Karpas-422 (cell line): ENCODE data around the gene EHBP1. TPM values are rescaled to one million over a fixed set of nuclear protein-coding genes. Genes with fewer than 3 reads are reported as not detected.
A peak's percentile ranks its signal among the peaks of the same experiment; 100 is the strongest.

Experiments used
- DNase-seq: peaks from one replicate; pipeline ENCODE4 v3.0.0-alpha.2; 2015
- H2AFZ ChIP-seq: fragments of 200-600 bp; sonication (generic); 2 replicates; pipeline ENCODE4 v1.6.1; 2014; ENCODE audit warnings: antibody characterized with exemption, low read length, mixed read lengths
- H3K27ac ChIP-seq: fragments of 200-600 bp; sonication (generic); 2 replicates; pipeline ENCODE4 v1.5.1; 2014; ENCODE audit warnings: mild to moderate bottlenecking, low read length, moderate library complexity
- H3K27me3 ChIP-seq: fragments of 200-600 bp; sonication (generic); 2 replicates; pipeline ENCODE4 v1.6.1; 2014; ENCODE audit warnings: low read length, mixed read lengths
- H3K36me3 ChIP-seq: fragments of 200-600 bp; sonication (generic); 2 replicates; pipeline ENCODE4 v1.6.1; 2014; ENCODE audit warnings: low read length, mixed read lengths; ENCODE audit not compliant: insufficient read depth
- H3K4me1 ChIP-seq: fragments of 200-600 bp; sonication (generic); 2 replicates; pipeline ENCODE4 v1.6.1; 2014; ENCODE audit warnings: mild to moderate bottlenecking, low read length, mixed read lengths
- H3K4me2 ChIP-seq: fragments of 200-600 bp; sonication (generic); 2 replicates; pipeline ENCODE4 v1.6.1; 2014; ENCODE audit warnings: low read length, low read depth, mild to moderate bottlenecking; ENCODE audit not compliant: poor library complexity, severe bottlenecking
- H3K4me3 ChIP-seq: fragments of 200-600 bp; sonication (generic); 2 replicates; pipeline ENCODE4 v1.5.1; 2014; ENCODE audit warnings: mild to moderate bottlenecking, antibody characterized with exemption, low read length, mixed read lengths
- H3K79me2 ChIP-seq: fragments of 200-600 bp; sonication (generic); 2 replicates; pipeline ENCODE4 v1.6.1; 2014; ENCODE audit warnings: mild to moderate bottlenecking, low read length, mixed read lengths
- H3K9ac ChIP-seq: fragments of 200-600 bp; sonication (generic); 2 replicates; pipeline ENCODE4 v1.6.0; 2014; ENCODE audit warnings: low read length
- H3K9me2 ChIP-seq: fragments of 200-600 bp; sonication (generic), shearing (Covaris generic); replicated peaks from 2 replicates; pipeline ENCODE4 v1.6.0; 2014; ENCODE audit warnings: mild to moderate bottlenecking, low read length, moderate library complexity; ENCODE audit not compliant: insufficient read depth
- H3K9me3 ChIP-seq: fragments of 300-700, 200-600 bp; sonication (generic); 2 replicates; pipeline ENCODE4 v1.6.1; 2014; ENCODE audit warnings: low read length, mixed read lengths
- H4K20me1 ChIP-seq: fragments of 200-600 bp; sonication (generic); 2 replicates; pipeline ENCODE4 v1.6.1; 2014; ENCODE audit warnings: mild to moderate bottlenecking, antibody characterized with exemption, low read length, low read depth; ENCODE audit not compliant: insufficient read depth
- total RNA-seq: library from RNA; depleted of rRNA; stranded (reverse); fragments of >200 nt; shearing (Covaris generic); gene quantifications from 2 replicates; pipeline ENCODE4 v1.2.3, GENCODE V29; 2014; ENCODE audit warnings: low replicate concordance

Gene EHBP1
- total RNA-seq, 1 experiment from 2014 or later: 32.2 TPM

DNA sequence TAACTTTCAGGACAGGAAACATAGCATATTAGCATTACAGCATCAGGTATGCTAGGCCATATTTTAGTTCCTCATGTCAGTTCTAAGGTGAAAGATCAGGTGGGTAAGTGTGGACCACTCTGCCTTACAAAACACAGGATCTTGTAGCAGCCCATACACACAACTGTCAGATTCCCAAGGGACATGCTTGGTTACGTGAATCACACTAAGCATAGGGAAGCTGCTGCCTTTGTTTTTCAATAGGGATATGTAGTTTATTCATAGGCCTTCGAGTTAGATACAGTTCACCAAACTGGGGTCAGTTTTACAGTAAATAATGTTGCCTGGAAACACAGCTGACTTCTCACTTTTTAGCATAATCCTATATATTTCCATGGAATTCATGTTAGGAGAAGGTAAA lies 229.0 kb downstream of the EHBP1 start:
- Histone ChIP-seq H3K4me1 (peaks cover 3% of the 10 kb centered on the region; the same call in 1 of the 2 replicates), H3K4me3 (no peak overlapping the region), H3K9ac (no peak overlapping the region), H2AFZ (no peak overlapping the region), H3K4me2 (no peak overlapping the region), H3K27me3 (no peaks in the 10 kb centered on the region), H3K36me3 (no peaks in the 10 kb centered on the region), H3K79me2 (no peaks in the 10 kb centered on the region), H3K9me2 (0 out of 2 replicates have a peak, but pooled peaks cover 8% of the 10 kb centered on the region), H3K9me3 (no peaks in the 10 kb centered on the region), H4K20me1 (no peaks in the 10 kb centered on the region), H3K27ac (no peak overlapping the region)
- DNase-seq: no peak

DNA sequence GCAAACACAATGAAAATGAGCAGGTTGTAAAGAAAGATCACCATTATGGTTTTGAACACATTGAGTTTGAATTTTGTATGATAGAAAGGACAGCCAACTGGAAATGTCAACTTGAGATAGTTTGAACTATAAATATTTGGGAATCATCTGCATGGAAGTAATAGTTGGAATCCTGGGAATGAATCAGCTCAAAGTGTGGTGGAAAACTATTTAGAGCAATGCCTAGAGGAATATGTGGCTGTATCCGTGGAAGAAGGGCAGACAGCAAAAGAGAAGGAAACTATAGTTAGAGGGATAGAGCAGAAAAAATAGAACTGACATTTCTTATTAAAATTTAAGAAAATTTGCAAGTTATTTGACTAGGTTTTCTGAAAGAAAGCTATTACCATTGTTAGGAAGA lies 232.6 kb downstream of the EHBP1 start:
- no peak overlapping the region for H3K9ac ChIP-seq
- no peaks in the 10 kb centered on the region for H3K9me3 ChIP-seq
- no peak for DNase-seq
- H4K20me1 ChIP-seq: no peaks in the 10 kb centered on the region
- peaks cover 3% of the 10 kb centered on the region; the same call in 1 of the 2 replicates for H3K4me1 ChIP-seq
- no peak overlapping the region for H3K4me2 ChIP-seq
- H3K79me2 ChIP-seq: peaks cover 4% of the 10 kb centered on the region; the same call in 1 of the 2 replicates
- H3K4me3 ChIP-seq: no peak overlapping the region
- no peaks in the 10 kb centered on the region for H3K27me3 ChIP-seq
- H3K36me3 ChIP-seq: no peaks in the 10 kb centered on the region
- no peak overlapping the region for H3K27ac ChIP-seq
- H3K9me2 ChIP-seq: 0 out of 2 replicates have a peak, but pooled peaks cover 8% of the 10 kb centered on the region
- no peak overlapping the region for H2AFZ ChIP-seq

DNA sequence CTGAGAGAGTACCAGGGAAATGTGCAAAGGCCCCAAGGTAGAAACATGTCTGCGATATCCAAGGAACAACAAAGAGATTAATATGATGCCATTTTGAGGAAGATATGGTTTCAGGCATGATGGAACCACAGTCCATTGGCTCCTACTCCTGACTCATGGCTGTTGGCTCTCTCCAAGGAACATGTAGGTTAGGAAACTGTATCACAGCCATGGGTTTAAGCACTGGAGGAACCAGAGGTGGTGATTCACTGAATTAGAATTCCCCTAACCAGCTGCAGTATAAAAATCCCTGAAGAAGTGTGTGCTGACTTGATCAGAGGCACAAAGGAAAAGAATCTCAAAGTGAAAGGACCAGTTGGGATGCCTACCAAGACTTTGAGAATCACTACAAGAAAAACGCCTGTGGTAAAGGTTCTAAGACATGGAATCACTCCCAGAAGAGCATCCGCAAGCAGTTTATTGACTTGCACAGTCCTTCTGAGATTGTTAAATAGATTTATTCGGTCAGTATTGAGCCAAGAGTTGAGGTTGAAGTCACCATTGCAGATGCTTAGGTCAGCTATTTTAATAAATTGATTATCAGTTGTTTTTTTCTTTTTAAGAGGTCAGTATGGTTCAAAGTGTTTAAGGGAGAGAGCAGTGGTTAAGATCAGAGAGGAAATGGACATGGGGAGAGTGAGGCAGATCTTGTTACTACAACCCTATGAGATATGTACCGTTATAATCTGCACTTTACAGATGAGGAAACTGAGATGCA lies 234.4 kb downstream of the EHBP1 start:
- no peak overlapping the region for H3K4me2 ChIP-seq

DNA sequence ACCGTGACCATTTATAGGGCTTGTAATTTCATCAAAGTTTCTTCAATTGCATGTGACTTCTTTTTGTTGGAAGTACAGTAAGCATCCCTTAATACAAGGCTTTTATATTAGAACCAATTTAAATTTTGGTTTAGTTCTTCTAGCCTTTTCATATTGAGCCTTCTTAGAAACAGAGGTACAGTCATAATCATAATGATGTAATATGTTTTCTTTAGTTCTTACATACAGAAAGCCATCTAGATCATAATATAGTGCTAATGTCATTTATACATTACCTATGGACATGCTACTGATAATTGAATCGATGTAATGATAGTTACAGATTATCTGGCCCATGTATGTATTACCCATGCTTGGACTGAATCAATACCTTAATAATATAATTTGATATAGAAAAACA lies 235.2 kb downstream of the EHBP1 start:
- no peak overlapping the region for H2AFZ ChIP-seq
- no peak for DNase-seq
- H3K27me3 ChIP-seq: no peaks in the 10 kb centered on the region
- H3K4me1 ChIP-seq: peaks cover 3% of the 10 kb centered on the region; the same call in 1 of the 2 replicates
- no peak overlapping the region for H3K27ac ChIP-seq
- no peaks in the 10 kb centered on the region for H3K9me3 ChIP-seq
- H3K36me3 ChIP-seq: no peaks in the 10 kb centered on the region
- H4K20me1 ChIP-seq: no peaks in the 10 kb centered on the region
- H3K4me2 ChIP-seq: no peak overlapping the region
- no peak overlapping the region for H3K9ac ChIP-seq
- H3K9me2 ChIP-seq: 0 out of 2 replicates have a peak, but pooled peaks cover 8% of the 10 kb centered on the region
- H3K4me3 ChIP-seq: no peak overlapping the region
- H3K79me2 ChIP-seq: peaks cover 4% of the 10 kb centered on the region; the same call in 1 of the 2 replicates

More for the DNA sequence above, 234.4 kb downstream of the EHBP1 start:
- Histone ChIP-seq H3K79me2 (peaks cover 4% of the 10 kb centered on the region; the same call in 1 of the 2 replicates), H3K9ac (no peak overlapping the region), H2AFZ (no peak overlapping the region), H3K4me3 (no peak overlapping the region), H3K9me3 (no peaks in the 10 kb centered on the region), H3K27me3 (no peaks in the 10 kb centered on the region), H3K36me3 (no peaks in the 10 kb centered on the region), H3K9me2 (0 out of 2 replicates have a peak, but pooled peaks cover 8% of the 10 kb centered on the region), H3K4me1 (peaks cover 3% of the 10 kb centered on the region; the same call in 1 of the 2 replicates), H3K27ac (no peak overlapping the region), H4K20me1 (no peaks in the 10 kb centered on the region)
- no peak for DNase-seq

DNA sequence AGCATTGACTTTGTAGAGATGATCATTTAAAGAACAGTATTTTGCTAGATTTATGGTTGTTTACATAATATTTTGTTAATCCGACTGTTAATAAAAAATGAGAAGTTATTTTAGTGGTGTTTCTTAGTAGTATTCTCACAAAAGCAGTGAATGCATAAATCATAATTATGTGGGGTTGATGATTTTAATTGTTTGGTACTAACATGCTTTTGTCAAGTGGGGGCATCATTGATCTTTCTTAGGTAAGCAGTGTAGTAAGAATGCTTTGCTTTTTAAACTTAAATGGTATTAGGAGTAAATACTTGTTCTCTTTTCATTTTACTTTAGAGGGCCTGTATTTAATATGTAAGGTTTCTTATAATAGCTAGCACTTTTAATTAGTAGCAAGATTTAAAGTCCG lies 235.9 kb downstream of the EHBP1 start:
- no peak overlapping the region for H3K4me3 ChIP-seq
- DNase-seq: peak; percentile 49
- no peaks in the 10 kb centered on the region for H3K36me3 ChIP-seq
- H3K79me2 ChIP-seq: peaks cover 4% of the 10 kb centered on the region; the same call in 1 of the 2 replicates
- H3K4me2 ChIP-seq: no peak overlapping the region
- no peak overlapping the region for H2AFZ ChIP-seq
- 0 out of 2 replicates have a peak, but pooled peaks cover under 1% of the 10 kb centered on the region for H3K9me2 ChIP-seq
- no peak overlapping the region for H3K27ac ChIP-seq
- no peaks in the 10 kb centered on the region for H4K20me1 ChIP-seq
- peaks cover 3% of the 10 kb centered on the region; the same call in 1 of the 2 replicates for H3K4me1 ChIP-seq
- no peaks in the 10 kb centered on the region for H3K27me3 ChIP-seq
- no peaks in the 10 kb centered on the region for H3K9me3 ChIP-seq
- no peak overlapping the region for H3K9ac ChIP-seq

DNA sequence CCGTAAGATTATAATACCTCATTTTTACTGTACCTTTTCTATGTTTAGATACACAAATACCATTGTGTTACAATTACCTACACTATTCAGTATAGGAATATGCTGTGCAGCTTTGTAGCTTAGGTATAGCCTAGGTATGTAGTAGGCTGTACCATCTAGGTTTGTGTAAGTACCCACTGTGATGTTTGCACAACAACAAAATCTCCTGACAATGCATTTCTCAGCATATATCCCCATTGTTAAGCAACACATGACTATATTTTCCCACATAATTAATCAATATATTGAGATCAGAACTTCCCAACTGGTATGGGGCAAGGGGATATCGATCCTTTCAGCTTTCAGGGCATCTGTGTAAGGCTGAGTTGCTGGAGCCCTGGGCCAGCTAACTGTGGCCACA lies 238.8 kb downstream of the EHBP1 start:
- DNase-seq: no peak

DNA sequence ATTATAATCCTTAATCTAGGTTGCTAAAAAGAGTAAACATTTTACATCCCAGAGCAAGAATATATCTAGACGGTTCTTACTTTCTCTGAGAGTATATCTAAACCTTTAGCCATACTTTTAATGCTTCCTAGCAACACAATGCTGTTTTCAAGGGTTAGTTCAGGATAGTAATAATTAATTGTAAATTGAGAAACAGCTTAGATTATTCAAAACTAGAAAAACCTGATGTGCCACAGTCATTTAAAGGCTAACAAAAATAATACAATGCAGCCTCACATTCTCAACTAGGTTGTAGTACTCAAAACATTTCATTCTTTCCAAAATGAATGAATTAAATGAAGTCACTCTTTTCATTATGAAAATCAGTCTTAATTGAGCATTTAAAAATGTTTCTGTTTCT lies 241.9 kb downstream of the EHBP1 start:
- no peaks in the 10 kb centered on the region for H3K36me3 ChIP-seq
- H3K4me1 ChIP-seq: no peaks in the 10 kb centered on the region
- H3K4me2 ChIP-seq: no peak overlapping the region
- H3K27ac ChIP-seq: no peak overlapping the region
- H3K9me3 ChIP-seq: no peaks in the 10 kb centered on the region
- no peak for DNase-seq
- no peaks in the 10 kb centered on the region for H4K20me1 ChIP-seq
- no peaks in the 10 kb centered on the region for H3K9me2 ChIP-seq
- peaks cover 3% of the 10 kb centered on the region; the same call in 1 of the 2 replicates for H3K79me2 ChIP-seq
- H3K9ac ChIP-seq: no peak overlapping the region
- H2AFZ ChIP-seq: no peak overlapping the region
- no peak overlapping the region for H3K4me3 ChIP-seq
- H3K27me3 ChIP-seq: no peaks in the 10 kb centered on the region

More for the DNA sequence above, 238.8 kb downstream of the EHBP1 start:
- H2AFZ ChIP-seq: no peak overlapping the region
- no peak overlapping the region for H3K4me3 ChIP-seq
- H3K36me3 ChIP-seq: no peaks in the 10 kb centered on the region
- no peaks in the 10 kb centered on the region for H3K9me2 ChIP-seq
- H3K4me2 ChIP-seq: no peak overlapping the region
- H3K27me3 ChIP-seq: no peaks in the 10 kb centered on the region
- H4K20me1 ChIP-seq: no peaks in the 10 kb centered on the region
- no peaks in the 10 kb centered on the region for H3K4me1 ChIP-seq
- peaks cover 4% of the 10 kb centered on the region; the same call in 1 of the 2 replicates for H3K79me2 ChIP-seq
- no peak overlapping the region for H3K9ac ChIP-seq
- H3K9me3 ChIP-seq: no peaks in the 10 kb centered on the region
- no peak overlapping the region for H3K27ac ChIP-seq

DNA sequence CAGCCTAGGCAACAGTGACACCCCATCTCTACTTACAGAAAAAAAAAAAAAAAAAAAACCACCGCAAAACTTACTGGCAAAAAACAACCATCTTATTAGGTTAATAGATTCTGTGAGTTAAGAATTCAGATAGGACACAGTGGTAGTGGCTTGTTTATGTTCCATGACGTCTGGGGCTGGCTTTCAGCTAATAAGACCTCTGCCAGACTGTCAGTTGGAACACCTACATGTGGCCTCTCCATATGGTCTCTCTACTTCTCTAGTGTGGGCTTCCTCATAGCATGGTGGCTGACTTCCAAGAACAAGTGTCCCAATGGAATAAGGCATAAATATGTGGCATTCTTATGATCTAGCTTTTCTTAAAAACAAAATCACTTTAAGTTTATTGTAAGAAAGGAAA lies 251.1 kb downstream of the EHBP1 start:
- Histone ChIP-seq H3K27ac (no peak overlapping the region), H3K9ac (no peak overlapping the region)

More for the DNA sequence above, 251.1 kb downstream of the EHBP1 start:
- Histone ChIP-seq H3K4me1 (no peaks in the 10 kb centered on the region), H3K4me2 (no peak overlapping the region), H3K4me3 (no peak overlapping the region), H3K36me3 (peaks cover 4% of the 10 kb centered on the region; the same call in 1 of the 2 replicates), H3K9me3 (no peaks in the 10 kb centered on the region), H2AFZ (no peak overlapping the region), H3K27me3 (no peaks in the 10 kb centered on the region), H4K20me1 (no peaks in the 10 kb centered on the region), H3K79me2 (no peaks in the 10 kb centered on the region), H3K9me2 (no peaks in the 10 kb centered on the region)
- no peak for DNase-seq
